ENCODE results near the gene ABCA1.

DNA sequence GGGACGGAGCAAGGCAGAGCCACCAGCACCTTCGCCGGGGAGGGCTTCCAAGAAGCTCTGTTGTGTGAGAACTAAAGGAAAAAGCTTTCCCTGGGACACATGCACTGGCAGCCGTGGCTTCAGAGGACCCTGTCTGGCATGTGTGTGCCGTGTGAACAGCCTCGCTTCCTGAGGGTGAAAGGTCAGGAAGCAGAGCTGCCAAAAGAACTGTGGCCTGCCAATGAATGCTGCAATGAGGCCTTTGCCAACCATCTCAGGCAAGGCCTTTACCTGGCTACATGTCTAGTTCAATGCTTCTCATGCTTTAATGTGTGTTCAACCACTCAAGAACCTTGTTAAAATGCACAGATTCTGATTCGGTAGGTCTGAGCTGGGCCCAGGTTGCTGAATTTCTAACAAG, 110.5 kb downstream of the ABCA1 start:
- TF ChIP-seq, protein P1, sequence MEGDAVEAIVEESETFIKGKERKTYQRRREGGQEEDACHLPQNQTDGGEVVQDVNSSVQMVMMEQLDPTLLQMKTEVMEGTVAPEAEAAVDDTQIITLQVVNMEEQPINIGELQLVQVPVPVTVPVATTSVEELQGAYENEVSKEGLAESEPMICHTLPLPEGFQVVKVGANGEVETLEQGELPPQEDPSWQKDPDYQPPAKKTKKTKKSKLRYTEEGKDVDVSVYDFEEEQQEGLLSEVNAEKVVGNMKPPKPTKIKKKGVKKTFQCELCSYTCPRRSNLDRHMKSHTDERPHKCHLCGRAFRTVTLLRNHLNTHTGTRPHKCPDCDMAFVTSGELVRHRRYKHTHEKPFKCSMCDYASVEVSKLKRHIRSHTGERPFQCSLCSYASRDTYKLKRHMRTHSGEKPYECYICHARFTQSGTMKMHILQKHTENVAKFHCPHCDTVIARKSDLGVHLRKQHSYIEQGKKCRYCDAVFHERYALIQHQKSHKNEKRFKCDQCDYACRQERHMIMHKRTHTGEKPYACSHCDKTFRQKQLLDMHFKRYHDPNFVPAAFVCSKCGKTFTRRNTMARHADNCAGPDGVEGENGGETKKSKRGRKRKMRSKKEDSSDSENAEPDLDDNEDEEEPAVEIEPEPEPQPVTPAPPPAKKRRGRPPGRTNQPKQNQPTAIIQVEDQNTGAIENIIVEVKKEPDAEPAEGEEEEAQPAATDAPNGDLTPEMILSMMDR (IDR thresholded peaks at IDR 0.05): no peak
- TF ChIP-seq POLR2AphosphoS5 (IDR thresholded peaks at IDR 0.05) (no peak), EP300 (IDR thresholded peaks at IDR 0.05) (no peak), POLR2A (IDR thresholded peaks at IDR 0.05) (no peak)
